Measurements from ENCODE around the gene HAPSTR1. TPM values are rescaled to one million over a fixed set of nuclear protein-coding genes. Genes with fewer than 3 reads are reported as not detected.

HAPSTR1 gene
- total RNA-seq, 5 donors from 2014 or later (not counting 1 experiment from before 2014, with no cell fraction given) = 79.3 to 123 (median 87.1) TPM

DNA sequence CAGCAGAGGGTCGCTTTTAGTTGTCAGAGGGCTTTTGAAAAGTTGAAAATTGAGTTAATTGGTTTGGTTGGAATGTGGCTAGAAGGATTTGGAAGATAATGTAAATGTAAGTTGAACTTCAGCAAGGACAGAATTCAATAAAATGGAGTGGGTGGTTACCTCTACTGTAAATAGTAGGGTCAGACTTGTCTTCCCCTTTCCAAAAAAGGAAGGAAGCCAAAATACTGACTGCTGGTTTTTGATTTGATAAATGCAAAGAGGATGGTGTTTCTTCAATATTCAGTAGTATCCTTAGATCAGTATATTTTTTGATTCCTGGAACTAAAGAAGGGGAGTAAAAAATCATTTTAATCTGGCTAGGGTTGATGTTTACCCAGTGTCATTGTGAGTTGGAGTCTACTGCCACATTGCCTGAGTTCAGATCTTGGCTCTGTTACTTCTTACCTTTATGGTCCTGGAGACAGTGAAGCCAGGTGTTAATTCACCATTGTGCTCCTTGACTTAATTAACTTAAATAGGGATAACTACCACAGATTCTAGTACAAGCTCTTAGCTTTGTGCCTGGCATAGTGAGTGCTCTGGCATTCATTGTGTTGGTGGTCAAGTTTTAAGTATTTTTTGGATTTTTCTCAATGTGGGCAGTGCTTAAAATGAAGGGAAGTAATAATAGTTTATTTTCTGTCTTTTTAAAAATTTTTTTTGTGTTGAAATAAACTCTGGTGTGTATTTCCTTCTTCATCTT is 4.4 kb downstream of the HAPSTR1 start:
- no peaks in the 10 kb centered on the region for H3K9me3 ChIP-seq
- peaks cover 53 to 54% of the 10 kb centered on the region in 2 experiments for H3K4me1 ChIP-seq (ENCODE audit: control insufficient read depth in 1 of 2, extremely low read depth in 1 of 2, insufficient read depth in 2 of 2, low read length in 2 of 2)
- H3K27me3 ChIP-seq (replicated peaks in 1 of 2; ENCODE audit: control insufficient read depth in 2 of 2, extremely low read depth in 1 of 2, insufficient read depth in 2 of 2, low read length in 1 of 2) = no peaks in the 10 kb centered on the region
- no peak for DNase-seq
- H3K27ac ChIP-seq (ENCODE audit: low read length) = no peak overlapping the region
- Mint-ChIP-seq H3K36me3 (peaks cover 57% of the 10 kb centered on the region), H3K27me3 (no peaks in the 10 kb centered on the region), H3K27ac (peak overlapping the region in 1 of 2 donors; percentile 10), H3K9me3 (no peaks in the 10 kb centered on the region), H3K4me3 (peak overlapping the region; percentile 57 to 94 (median 65)), H3K4me1 (peaks cover 71 to 79% (median 74%) of the 10 kb centered on the region in 3 donors)
- ATAC-seq (replicated peaks in 1 of 4) = no peak
- ChIA-PET CTCF (no interaction called here), POLR2A (interaction anchor here in 1 of 2 donors (2.1 kb wide), 1 partner anchor 14 kb away, joined by 6 read pairs; no protein-coding TSS in a partner anchor)
- H3K4me3 ChIP-seq (ENCODE audit: control insufficient read depth in 1 of 2, extremely low read depth in 1 of 2, low read length in 1 of 2) = no peak overlapping the region
- WGBS (ENCODE audit: insufficient coverage) = no CpG with 5 or more reads among the region's 1 CpG
- H3K36me3 ChIP-seq (ENCODE audit: control insufficient read depth in 2 of 2, extremely low read depth in 1 of 2, insufficient read depth in 1 of 2, low read length in 1 of 2) = peaks cover 2 to 27% of the 10 kb centered on the region in 2 donors

DNA sequence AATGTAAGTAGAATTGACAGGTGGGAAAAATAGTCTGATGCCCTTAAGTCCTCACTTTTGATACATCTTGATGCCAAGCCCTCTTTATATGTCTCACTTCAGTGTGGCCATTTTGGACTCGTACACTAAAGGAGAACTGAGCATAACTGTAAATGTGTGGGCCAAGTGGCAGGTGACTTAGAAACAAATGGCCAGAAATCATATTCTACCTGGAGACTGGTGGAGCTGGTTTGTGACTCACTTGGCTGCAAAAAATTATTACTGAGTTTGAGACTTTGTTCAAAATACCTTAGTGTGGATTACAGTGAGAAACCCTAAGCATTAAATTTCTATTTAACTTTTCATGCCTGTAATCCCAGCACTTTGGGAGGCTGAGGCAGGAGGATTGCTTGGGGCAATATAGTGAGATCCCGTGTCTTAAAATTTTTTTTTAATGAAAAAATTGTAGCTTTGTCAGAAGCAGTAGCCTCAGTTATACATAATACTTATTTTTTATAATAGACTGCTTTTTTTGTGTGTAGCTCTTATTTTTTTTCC is 5.0 kb downstream of the HAPSTR1 start:
- H3K36me3 Mint-ChIP-seq = peaks cover 62% of the 10 kb centered on the region
- peaks cover 76 to 86% (median 78%) of the 10 kb centered on the region in 3 donors for H3K4me1 Mint-ChIP-seq
- Histone ChIP-seq H3K27ac (ENCODE audit: low read length) (no peak overlapping the region), H3K27me3 (replicated peaks in 1 of 2; ENCODE audit: control insufficient read depth in 2 of 2, extremely low read depth in 1 of 2, insufficient read depth in 2 of 2, low read length in 1 of 2) (no peaks in the 10 kb centered on the region), H3K4me3 (ENCODE audit: control insufficient read depth in 1 of 2, extremely low read depth in 1 of 2, low read length in 1 of 2) (no peak overlapping the region), H3K36me3 (ENCODE audit: control insufficient read depth in 2 of 2, extremely low read depth in 1 of 2, insufficient read depth in 1 of 2, low read length in 1 of 2) (peaks cover 2 to 31% of the 10 kb centered on the region in 2 donors), H3K9me3 (no peaks in the 10 kb centered on the region), H3K4me1 (ENCODE audit: control insufficient read depth in 1 of 2, extremely low read depth in 1 of 2, insufficient read depth in 2 of 2, low read length in 2 of 2) (peaks cover 52 to 58% of the 10 kb centered on the region in 2 experiments)
- peak overlapping the region; percentile 57 to 94 (median 65) for H3K4me3 Mint-ChIP-seq
- no CpG with 5 or more reads among the region's 2 CpGs for WGBS (ENCODE audit: insufficient coverage)
- no peaks in the 10 kb centered on the region for H3K9me3 Mint-ChIP-seq
- ChIA-PET CTCF (interaction anchor here in 1 of 2 donors (0.7 kb wide), 1 partner anchor 212 kb away, joined by 3 read pairs; no protein-coding TSS in a partner anchor), POLR2A (interaction anchor here in 1 of 2 donors (2.1 kb wide), 1 partner anchor 14 kb away, joined by 6 read pairs; no protein-coding TSS in a partner anchor)
- no peak for ATAC-seq (replicated peaks in 1 of 4)
- DNase-seq = no peak
- H3K27ac Mint-ChIP-seq = no peak overlapping the region
- no peaks in the 10 kb centered on the region for H3K27me3 Mint-ChIP-seq

DNA sequence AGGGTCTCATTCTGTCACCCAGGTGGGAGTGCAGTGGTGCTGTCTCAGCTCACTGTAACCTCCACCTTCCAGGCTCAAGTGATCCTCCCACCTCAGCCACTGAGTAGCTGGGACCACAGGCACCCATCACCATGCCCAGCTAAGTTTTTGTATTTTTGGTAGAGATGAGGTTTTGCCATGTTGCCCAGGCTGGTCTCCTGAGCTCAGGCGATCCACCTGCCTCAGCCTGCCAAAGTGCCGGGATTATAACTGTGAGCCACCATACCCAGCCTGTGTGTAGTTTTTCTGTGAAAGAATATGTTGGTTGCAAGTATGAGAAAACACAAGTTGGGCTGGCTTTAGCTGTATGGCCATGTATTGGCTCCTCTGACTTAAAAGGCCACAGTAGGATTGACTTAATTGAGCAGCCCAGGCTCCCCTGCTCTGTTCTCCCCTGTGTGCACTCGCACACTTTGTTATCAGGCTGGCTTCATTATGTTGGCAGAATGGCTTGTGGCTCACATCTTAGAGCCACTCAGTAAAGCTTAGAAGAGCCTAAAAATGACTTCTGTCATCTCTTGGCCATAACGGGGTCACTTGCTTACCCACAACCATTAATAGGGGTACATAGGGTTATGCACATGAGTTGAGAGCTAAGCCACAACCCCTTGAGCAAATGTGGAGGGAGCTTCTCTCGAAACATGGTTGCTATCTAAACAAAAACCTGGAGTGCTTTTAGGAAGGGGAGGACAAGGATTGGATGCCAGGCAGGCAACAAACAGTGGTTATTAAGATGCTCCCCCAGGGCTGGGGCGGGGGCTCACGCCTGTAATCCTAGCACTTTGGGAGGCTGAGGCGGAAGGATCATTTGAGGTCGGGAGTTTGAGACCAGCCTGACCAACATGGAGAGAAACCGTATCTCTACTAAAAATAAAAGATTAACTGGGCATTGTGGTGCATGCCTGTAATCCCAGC is 6.1 kb downstream of the HAPSTR1 start:
- H3K4me3 ChIP-seq (ENCODE audit: control insufficient read depth in 1 of 2, extremely low read depth in 1 of 2, low read length in 1 of 2) = peak overlapping the region in 1 of 2 donors; percentile 10
- no peaks in the 10 kb centered on the region for H3K27me3 ChIP-seq (replicated peaks in 1 of 2; ENCODE audit: control insufficient read depth in 2 of 2, extremely low read depth in 1 of 2, insufficient read depth in 2 of 2, low read length in 1 of 2)
- Mint-ChIP-seq H3K9me3 (no peaks in the 10 kb centered on the region), H3K36me3 (peaks cover 72% of the 10 kb centered on the region), H3K4me1 (peaks cover 87 to 96% (median 89%) of the 10 kb centered on the region in 3 donors), H3K4me3 (peak overlapping the region; percentile 47 to 76 (median 68)), H3K27ac (peak overlapping the region in 1 of 2 donors; percentile 64), H3K27me3 (no peaks in the 10 kb centered on the region)
- POLR2A ChIA-PET = interaction anchor here in 1 of 2 donors (2.1 kb wide), 1 partner anchor 12 kb away, joined by 6 read pairs; no protein-coding TSS in a partner anchor
- ATAC-seq (replicated peaks in 1 of 4) (no peak), DNase-seq (no peak)
- peaks cover 2 to 34% of the 10 kb centered on the region in 2 donors for H3K36me3 ChIP-seq (ENCODE audit: control insufficient read depth in 2 of 2, extremely low read depth in 1 of 2, insufficient read depth in 1 of 2, low read length in 1 of 2)
- H3K27ac ChIP-seq (ENCODE audit: low read length) = no peak overlapping the region
- peaks cover 60 to 63% of the 10 kb centered on the region in 2 experiments for H3K4me1 ChIP-seq (ENCODE audit: control insufficient read depth in 1 of 2, extremely low read depth in 1 of 2, insufficient read depth in 2 of 2, low read length in 2 of 2)
- CTCF ChIA-PET = interaction anchor here in 1 of 2 donors (0.6 kb wide), 2 partner anchors 16 to 28 kb away, joined by 3 to 4 read pairs; no protein-coding TSS in a partner anchor
- WGBS (ENCODE audit: insufficient coverage) = 90% methylated on average over 3 of the region's 10 CpGs
- H3K9me3 ChIP-seq = no peaks in the 10 kb centered on the region

DNA sequence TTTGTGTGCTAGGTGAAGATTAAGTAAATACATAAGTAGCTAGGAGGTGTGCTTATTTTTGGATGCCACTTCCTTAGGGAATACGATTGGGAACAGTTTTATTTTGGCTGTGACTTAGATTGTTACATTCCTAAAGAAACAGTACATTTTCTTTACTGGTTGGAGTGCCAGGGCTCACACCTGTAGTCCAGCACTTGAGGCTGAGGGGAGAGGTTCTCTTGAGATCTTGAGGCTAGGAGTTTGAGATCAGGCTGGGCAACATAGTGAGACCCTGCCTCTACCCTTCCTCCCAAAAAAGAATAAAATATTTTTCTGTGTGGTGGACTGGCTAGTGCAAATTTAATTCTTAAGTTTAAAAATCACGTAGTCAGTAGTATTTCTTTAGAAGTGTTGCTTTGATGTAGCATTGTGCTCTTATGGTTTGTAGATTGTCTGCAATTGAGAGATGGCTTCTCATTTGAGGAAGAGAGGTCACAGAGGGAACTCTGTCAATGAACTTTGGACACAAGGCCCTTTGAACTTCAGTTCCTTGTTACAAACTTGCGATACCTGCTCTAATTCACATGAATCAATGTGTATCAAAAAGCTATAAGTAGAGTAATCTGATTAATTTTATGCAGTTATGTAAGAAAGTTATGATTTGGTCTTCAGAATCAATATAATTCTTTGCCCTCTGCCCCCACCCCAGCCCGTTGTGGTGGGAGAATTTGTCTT is 7.1 kb downstream of the HAPSTR1 start:
- peaks cover 59 to 67% of the 10 kb centered on the region in 2 experiments for H3K4me1 ChIP-seq (ENCODE audit: control insufficient read depth in 1 of 2, extremely low read depth in 1 of 2, insufficient read depth in 2 of 2, low read length in 2 of 2)
- H3K9me3 Mint-ChIP-seq = no peaks in the 10 kb centered on the region
- DNase-seq = no peak
- H3K4me1 Mint-ChIP-seq = peaks cover 90 to 96% (median 92%) of the 10 kb centered on the region in 3 donors
- peaks cover 72% of the 10 kb centered on the region for H3K36me3 Mint-ChIP-seq
- peak overlapping the region; percentile 68 to 76 (median 69) for H3K4me3 Mint-ChIP-seq
- ChIA-PET CTCF (no interaction called here), POLR2A (no interaction called here)
- no peaks in the 10 kb centered on the region for H3K9me3 ChIP-seq
- H3K36me3 ChIP-seq (ENCODE audit: control insufficient read depth in 2 of 2, extremely low read depth in 1 of 2, insufficient read depth in 1 of 2, low read length in 1 of 2) = peaks cover 2 to 37% of the 10 kb centered on the region in 2 donors
- H3K27me3 Mint-ChIP-seq = no peaks in the 10 kb centered on the region
- no CpG with 5 or more reads among the region's 4 CpGs for WGBS (ENCODE audit: insufficient coverage)
- no peak overlapping the region for H3K27ac ChIP-seq (ENCODE audit: low read length)
- no peak overlapping the region for H3K4me3 ChIP-seq (ENCODE audit: control insufficient read depth in 1 of 2, extremely low read depth in 1 of 2, low read length in 1 of 2)
- peak in 1 of 4 experiments; percentile 15 for ATAC-seq (replicated peaks in 1 of 4)
- H3K27me3 ChIP-seq (replicated peaks in 1 of 2; ENCODE audit: control insufficient read depth in 2 of 2, extremely low read depth in 1 of 2, insufficient read depth in 2 of 2, low read length in 1 of 2) = no peaks in the 10 kb centered on the region
- H3K27ac Mint-ChIP-seq = peak overlapping the region; percentile 64 to 69

DNA sequence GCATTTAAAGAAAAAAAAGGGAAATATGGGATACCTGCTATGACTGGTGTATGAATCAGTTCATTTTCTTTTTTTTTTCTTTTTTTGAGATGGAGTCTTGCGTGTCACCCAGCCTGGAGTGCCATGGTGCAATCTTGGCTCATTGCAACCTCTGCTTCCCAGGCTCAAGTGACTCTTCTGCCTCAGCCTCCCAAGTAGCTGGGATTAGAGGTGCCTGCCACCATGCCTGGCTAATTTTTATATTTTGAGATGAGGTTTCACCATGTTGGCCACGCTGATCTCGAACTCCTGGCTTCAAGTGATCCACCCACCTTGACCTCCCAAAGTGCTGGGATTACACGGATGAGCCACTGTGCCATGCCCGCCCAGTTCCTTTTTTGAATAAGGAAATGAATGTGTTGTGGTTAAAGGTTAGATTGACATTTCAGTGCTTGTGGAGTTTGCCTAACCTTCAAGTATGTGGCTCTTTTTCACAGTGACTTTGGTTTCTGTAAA is 7.7 kb downstream of the HAPSTR1 start:
- 20% methylated on average over 1 of the region's 5 CpGs for WGBS (ENCODE audit: insufficient coverage)
- CTCF ChIA-PET = no interaction called here
- Mint-ChIP-seq H3K4me3 (peak overlapping the region; percentile 68 to 76 (median 69)), H3K27ac (peak overlapping the region; percentile 67 to 79), H3K4me1 (peaks cover 91 to 95% (median 92%) of the 10 kb centered on the region in 3 donors), H3K27me3 (no peaks in the 10 kb centered on the region), H3K36me3 (peaks cover 76% of the 10 kb centered on the region), H3K9me3 (no peaks in the 10 kb centered on the region)
- DNase-seq (no peak), ATAC-seq (replicated peaks in 1 of 4) (peak in 2 of 4 experiments; percentile 8 to 22)
- Histone ChIP-seq H3K9me3 (no peaks in the 10 kb centered on the region), H3K36me3 (ENCODE audit: control insufficient read depth in 2 of 2, extremely low read depth in 1 of 2, insufficient read depth in 1 of 2, low read length in 1 of 2) (peaks cover 2 to 42% of the 10 kb centered on the region in 2 donors), H3K27me3 (replicated peaks in 1 of 2; ENCODE audit: control insufficient read depth in 2 of 2, extremely low read depth in 1 of 2, insufficient read depth in 2 of 2, low read length in 1 of 2) (no peaks in the 10 kb centered on the region), H3K27ac (ENCODE audit: low read length) (peak overlapping the region; percentile 16), H3K4me3 (ENCODE audit: control insufficient read depth in 1 of 2, extremely low read depth in 1 of 2, low read length in 1 of 2) (peak overlapping the region in 1 of 2 donors; percentile 17), H3K4me1 (ENCODE audit: control insufficient read depth in 1 of 2, extremely low read depth in 1 of 2, insufficient read depth in 2 of 2, low read length in 2 of 2) (peaks cover 63 to 65% of the 10 kb centered on the region in 2 experiments)
- POLR2A ChIA-PET = no interaction called here
